ENCODE results near the gene KIF5A.

The KIF5A gene

GRCh38 chr12:57548013-57548315, 1.9 kb upstream of the KIF5A start:
- DNase-seq (ENCODE audit: low read depth): no peak
- no peak overlapping the region for H3K4me3 ChIP-seq (replicated peaks; ENCODE audit: low read depth, low read length)
- no peak for TF ChIP-seq CTCF (IDR thresholded peaks at IDR 0.05; ENCODE audit: low read length, missing control alignments)

GRCh38 chr12:57548488-57548887, 1.4 kb upstream of the KIF5A start:
- TF ChIP-seq CTCF (IDR thresholded peaks at IDR 0.05; ENCODE audit: low read length, missing control alignments): no peak
- DNase-seq (ENCODE audit: low read depth): no peak

GRCh38 chr12:57549203-57549908, 488 bp upstream of the KIF5A start:
- no peak for TF ChIP-seq CTCF (IDR thresholded peaks at IDR 0.05; ENCODE audit: low read length, missing control alignments)
- no peak overlapping the region for H3K4me3 ChIP-seq (replicated peaks; ENCODE audit: low read depth, low read length)
- DNase-seq (ENCODE audit: low read depth): no peak

More at GRCh38 chr12:57548488-57548887, 1.4 kb upstream of the KIF5A start:
- H3K4me3 ChIP-seq (replicated peaks; ENCODE audit: low read depth, low read length): no peak overlapping the region

GRCh38 chr12:57550641-57551549, 1.1 kb downstream of the KIF5A start:
- H3K4me3 ChIP-seq (replicated peaks; ENCODE audit: low read depth, low read length): no peak overlapping the region

GRCh38 chr12:57551637-57552305, 1.9 kb downstream of the KIF5A start:
- no peak overlapping the region for H3K4me3 ChIP-seq (replicated peaks; ENCODE audit: low read depth, low read length)
- no peak for DNase-seq (ENCODE audit: low read depth)
- TF ChIP-seq CTCF (IDR thresholded peaks at IDR 0.05; ENCODE audit: low read length, missing control alignments): no peak

More at GRCh38 chr12:57550641-57551549, 1.1 kb downstream of the KIF5A start:
- DNase-seq (ENCODE audit: low read depth): no peak
- TF ChIP-seq CTCF (IDR thresholded peaks at IDR 0.05; ENCODE audit: low read length, missing control alignments): no peak

GRCh38 chr12:57552306-57552651, 2.4 kb downstream of the KIF5A start:
- no peak overlapping the region for H3K4me3 ChIP-seq (replicated peaks; ENCODE audit: low read depth, low read length)
- TF ChIP-seq CTCF (IDR thresholded peaks at IDR 0.05; ENCODE audit: low read length, missing control alignments): no peak
- DNase-seq (ENCODE audit: low read depth): no peak

All from fibroblast of pulmonary artery (primary cell).